GM23338 (cell line): ENCODE measurements around the gene CLCN4. TPM values are rescaled to one million over a fixed set of nuclear protein-coding genes. Genes with fewer than 3 reads are reported as not detected.

Experiments
- ATAC-seq: fragments of 200-7000 bp; cut with Tn5 transposase; 3 replicates; pipeline ENCODE4 v1.9.1; 2020
- DNase-seq: peaks from one replicate; pipeline ENCODE4 v3.0.0-alpha.2; 2015; ENCODE audit warnings: low spot score
- H2AFZ ChIP-seq: fragments of 200-600 bp; sonication (generic); 2 replicates; pipeline ENCODE4 v1.8.0; 2016; ENCODE audit warnings: antibody characterized with exemption, mild to moderate bottlenecking, moderate library complexity
- H3F3A ChIP-seq: fragments of 200-600 bp; sonication (generic); replicated peaks from 2 replicates; pipeline ENCODE4 v1.8.0; 2017; ENCODE audit warnings: antibody characterized with exemption, mixed run types, low read depth
- H3K27ac ChIP-seq: fragments of 200-600 bp; sonication (generic); 2 replicates; pipeline ENCODE4 v1.6.1; 2016; ENCODE audit warnings: low read depth
- H3K27me3 ChIP-seq: fragments of 200-600 bp; sonication (generic); 2 replicates; pipeline ENCODE4 v1.8.0; 2016; ENCODE audit warnings: mild to moderate bottlenecking, mixed run types, moderate library complexity; ENCODE audit not compliant: insufficient read depth
- H3K36me3 ChIP-seq: fragments of 200-600 bp; sonication (generic); 2 replicates; pipeline ENCODE4 v1.8.0; 2016; ENCODE audit warnings: mild to moderate bottlenecking; ENCODE audit not compliant: insufficient read depth
- H3K4me1 ChIP-seq: fragments of 200-600 bp; sonication (generic); 2 replicates; pipeline ENCODE4 v1.8.0; 2016; ENCODE audit warnings: mild to moderate bottlenecking, moderate library complexity; ENCODE audit not compliant: insufficient read depth
- H3K4me2 ChIP-seq: fragments of 200-600 bp; sonication (generic); 2 replicates; pipeline ENCODE4 v1.7.1; 2017; ENCODE audit warnings: mixed run types
- H3K4me3 ChIP-seq: fragments of 200-600 bp; sonication (generic); 2 replicates; pipeline ENCODE4 v1.6.1; 2016; ENCODE audit warnings: mixed run types
- H3K79me2 ChIP-seq: fragments of 200-600 bp; sonication (generic); replicated peaks from 2 replicates; pipeline ENCODE4 v1.8.0; 2017; ENCODE audit warnings: mild to moderate bottlenecking; ENCODE audit not compliant: insufficient read depth
- H3K9me2 ChIP-seq: fragments of 200-600 bp; sonication (generic); 2 replicates; pipeline ENCODE4 v1.8.0; 2017; ENCODE audit not compliant: insufficient read depth
- H4K20me1 ChIP-seq: fragments of 200-600 bp; sonication (generic); replicated peaks from 2 replicates; pipeline ENCODE4 v1.8.0; 2017; ENCODE audit warnings: mild to moderate bottlenecking; ENCODE audit not compliant: insufficient read depth
- H3K27ac Mint-ChIP-seq: 2 replicates; pipeline ENCODE4 v1.8.0; 2020; ENCODE audit warnings: inconsistent platforms, mild to moderate bottlenecking, moderate library complexity, mixed read lengths
- H3K27me3 Mint-ChIP-seq: 3 replicates; pipeline ENCODE4 v1.8.0; 2022; ENCODE audit warnings: low read depth, mild to moderate bottlenecking, moderate library complexity, mixed read lengths, inconsistent platforms; ENCODE audit not compliant: insufficient read depth, poor library complexity
- H3K36me3 Mint-ChIP-seq: 3 replicates; pipeline ENCODE4 v1.8.0; 2021; ENCODE audit warnings: low read depth, mild to moderate bottlenecking, inconsistent platforms, moderate library complexity, mixed read lengths
- H3K4me1 Mint-ChIP-seq: 3 replicates; pipeline ENCODE4 v1.8.0; 2020; ENCODE audit warnings: mild to moderate bottlenecking, inconsistent platforms, mixed read lengths
- H3K4me3 Mint-ChIP-seq: 3 replicates; pipeline ENCODE4 v1.8.0; 2021; ENCODE audit warnings: moderate library complexity, mild to moderate bottlenecking, inconsistent platforms, mixed read lengths
- H3K9me3 Mint-ChIP-seq: 3 replicates; pipeline ENCODE4 v1.8.0; 2020; ENCODE audit warnings: moderate library complexity, mild to moderate bottlenecking, inconsistent platforms, mixed read lengths
- CREB1 ChIP-seq: fragments of 250-450 bp; sonication (Bioruptor Pico); IDR thresholded peaks from 2 replicates; pipeline ENCODE4 v1.5.0; 2020; ENCODE audit warnings: low read depth, mild to moderate bottlenecking, moderate library complexity
- JUNB ChIP-seq: IDR thresholded peaks from one replicate; pipeline ENCODE4 v1.6.1; 2016; ENCODE audit warnings: antibody characterized with exemption; ENCODE audit not compliant: unreplicated experiment
- POLR2AphosphoS5 ChIP-seq: IDR thresholded peaks from 2 replicates; pipeline ENCODE4 v1.6.1; 2016; ENCODE audit warnings: antibody characterized with exemption, low read depth
- STAT1 ChIP-seq: IDR thresholded peaks from one replicate; pipeline ENCODE4 v1.6.1; 2016; ENCODE audit warnings: antibody characterized with exemption; ENCODE audit not compliant: unreplicated experiment
- polyA plus RNA-seq: library from polyadenylated mRNA; unstranded; fragments of >200 nt; fragmentation: Nextera tagmentation; extraction: Ambion mirVana; gene quantifications from 2 replicates; pipeline ENCODE4 v1.2.1, GENCODE V29; 2016
- total RNA-seq: library from RNA; depleted of rRNA; stranded (reverse); fragments of >200 nt; shearing (Covaris generic); gene quantifications from 2 replicates; pipeline ENCODE4 v1.2.3, GENCODE V29; 2014
- TF ChIP-seq, protein P1 (sequence below), 2 experiments: fragments of 200-600 bp in 1 of 2; sonication (generic) in 1 of 2; conservative IDR thresholded peaks; 2 replicates each; pipeline versions ENCODE4 v1.5.1 to v1.6.1; 2016 to 2017; ENCODE audit warnings: antibody characterized with exemption in 2 of 2, low read depth in 2 of 2, mild to moderate bottlenecking in 2 of 2, moderate library complexity in 1 of 2
- TF ChIP-seq, protein P2 (sequence below): IDR thresholded peaks from 2 replicates; pipeline ENCODE4 v1.6.1; 2016; ENCODE audit warnings: antibody characterized with exemption
- TF ChIP-seq, protein P3 (sequence below): IDR thresholded peaks from one replicate; pipeline ENCODE4 v1.6.1; 2018; ENCODE audit warnings: antibody characterized with exemption; ENCODE audit not compliant: unreplicated experiment

CLCN4 gene
- total and polyA plus RNA-seq, 2 experiments from 2014 or later: 1.2 to 4.9 TPM

DNA sequence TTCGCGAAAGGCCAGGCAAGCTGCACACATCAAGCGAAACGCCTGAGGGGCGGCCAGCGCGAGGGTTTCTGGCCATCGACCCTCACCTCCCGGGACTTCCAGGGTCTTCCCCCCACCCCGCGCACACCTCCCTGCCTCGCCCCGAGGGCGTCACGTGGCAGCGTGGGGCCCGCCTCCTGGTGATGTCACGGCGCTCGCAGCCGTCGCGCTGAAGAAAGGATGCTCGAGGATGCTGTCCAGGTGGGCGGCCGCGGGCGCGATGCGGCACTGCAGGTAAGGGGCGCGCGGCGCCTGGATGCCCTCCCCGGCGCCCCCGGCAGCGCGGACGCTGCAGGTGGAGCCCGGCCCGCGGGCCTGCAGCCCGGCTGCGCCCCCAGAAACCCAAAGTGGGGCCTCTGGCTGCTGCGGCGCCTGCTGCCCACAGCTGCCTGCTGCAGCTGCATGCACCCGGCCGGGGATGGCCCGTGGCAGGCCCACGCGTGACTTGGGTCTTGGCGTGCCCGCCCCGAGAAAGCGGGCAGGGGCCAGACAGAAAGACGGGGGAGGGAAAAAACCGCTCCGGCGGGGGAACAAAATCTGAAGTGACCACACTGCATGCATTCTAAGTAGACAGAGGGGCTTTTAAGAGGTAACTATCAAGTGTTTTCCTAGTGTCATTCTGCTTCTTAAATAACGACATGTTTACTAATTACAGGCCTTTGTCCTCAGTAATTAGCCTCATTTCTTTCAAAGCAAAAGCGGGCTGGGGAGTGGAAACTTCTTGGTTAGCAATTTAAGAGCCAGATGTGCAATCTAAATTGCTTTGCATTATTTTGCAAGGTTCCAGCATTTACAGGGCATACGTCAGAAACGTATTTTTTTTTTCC lies 1.7 kb downstream of the CLCN4 start:
- H3K9me2 ChIP-seq: no peaks in the 10 kb centered on the region
- peak; percentile 64 for ATAC-seq
- Mint-ChIP-seq H3K27ac (no peak overlapping the region), H3K4me1 (peaks cover 25% of the 10 kb centered on the region), H3K36me3 (no peaks in the 10 kb centered on the region), H3K27me3 (no peaks in the 10 kb centered on the region), H3K9me3 (no peaks in the 10 kb centered on the region), H3K4me3 (peak overlapping the region; percentile 60)
- H3K36me3 ChIP-seq: no peaks in the 10 kb centered on the region
- H3K4me3 ChIP-seq: peak overlapping the region; percentile 53
- no peaks in the 10 kb centered on the region for H3F3A ChIP-seq
- H4K20me1 ChIP-seq: no peaks in the 10 kb centered on the region
- H3K27me3 ChIP-seq: peaks cover 8% of the 10 kb centered on the region
- H3K4me1 ChIP-seq: peaks cover 10% of the 10 kb centered on the region
- no peak overlapping the region for H3K27ac ChIP-seq
- peak; percentile 68 for DNase-seq
- H3K4me2 ChIP-seq: peak overlapping the region; percentile 81
- no peak overlapping the region for H2AFZ ChIP-seq
- no peaks in the 10 kb centered on the region for H3K79me2 ChIP-seq
- TF ChIP-seq, protein P1, sequence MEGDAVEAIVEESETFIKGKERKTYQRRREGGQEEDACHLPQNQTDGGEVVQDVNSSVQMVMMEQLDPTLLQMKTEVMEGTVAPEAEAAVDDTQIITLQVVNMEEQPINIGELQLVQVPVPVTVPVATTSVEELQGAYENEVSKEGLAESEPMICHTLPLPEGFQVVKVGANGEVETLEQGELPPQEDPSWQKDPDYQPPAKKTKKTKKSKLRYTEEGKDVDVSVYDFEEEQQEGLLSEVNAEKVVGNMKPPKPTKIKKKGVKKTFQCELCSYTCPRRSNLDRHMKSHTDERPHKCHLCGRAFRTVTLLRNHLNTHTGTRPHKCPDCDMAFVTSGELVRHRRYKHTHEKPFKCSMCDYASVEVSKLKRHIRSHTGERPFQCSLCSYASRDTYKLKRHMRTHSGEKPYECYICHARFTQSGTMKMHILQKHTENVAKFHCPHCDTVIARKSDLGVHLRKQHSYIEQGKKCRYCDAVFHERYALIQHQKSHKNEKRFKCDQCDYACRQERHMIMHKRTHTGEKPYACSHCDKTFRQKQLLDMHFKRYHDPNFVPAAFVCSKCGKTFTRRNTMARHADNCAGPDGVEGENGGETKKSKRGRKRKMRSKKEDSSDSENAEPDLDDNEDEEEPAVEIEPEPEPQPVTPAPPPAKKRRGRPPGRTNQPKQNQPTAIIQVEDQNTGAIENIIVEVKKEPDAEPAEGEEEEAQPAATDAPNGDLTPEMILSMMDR (conservative IDR thresholded peaks at IDR 0.05; ENCODE audit: low read depth in 2 of 2): no peak
- TF ChIP-seq STAT1 (no peak), POLR2AphosphoS5 (peak; percentile 22; the same call in 1 of the 2 replicates), CREB1 (peak; percentile 72)

DNA sequence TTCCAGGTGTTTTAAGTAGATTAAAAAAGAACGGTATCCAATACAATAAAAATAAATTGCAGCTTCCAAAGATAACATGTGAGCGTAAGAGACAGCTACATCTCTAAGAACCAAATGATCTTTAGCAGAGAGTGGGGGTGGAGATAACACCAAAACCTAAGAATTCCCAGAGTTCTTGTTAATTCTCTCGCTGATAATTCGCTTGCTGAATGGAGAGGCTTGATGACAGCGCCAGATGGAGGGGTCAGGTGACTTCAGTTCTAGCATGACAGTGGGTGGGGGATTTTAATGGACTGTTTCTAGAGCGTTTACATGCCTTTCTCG lies 2.3 kb downstream of the CLCN4 start:
- H3K4me1 Mint-ChIP-seq: peaks cover 25% of the 10 kb centered on the region
- ATAC-seq (no peak), DNase-seq (peak; percentile 21)
- Histone ChIP-seq H3K4me1 (peaks cover 10% of the 10 kb centered on the region), H4K20me1 (no peaks in the 10 kb centered on the region), H3K4me3 (peak overlapping the region; percentile 53; the same call in 1 of the 2 replicates), H3K27me3 (peaks cover 8% of the 10 kb centered on the region), H3K4me2 (peak overlapping the region; percentile 81), H3K36me3 (no peaks in the 10 kb centered on the region), H3F3A (no peaks in the 10 kb centered on the region), H3K79me2 (no peaks in the 10 kb centered on the region), H2AFZ (no peak overlapping the region), H3K9me2 (no peaks in the 10 kb centered on the region), H3K27ac (no peak overlapping the region)
- H3K27me3 Mint-ChIP-seq: peaks cover 2% of the 10 kb centered on the region
- H3K27ac Mint-ChIP-seq: no peak overlapping the region
- peak overlapping the region; percentile 54; the same call in 2 of the 3 replicates for H3K4me3 Mint-ChIP-seq
- H3K9me3 Mint-ChIP-seq: no peaks in the 10 kb centered on the region
- peaks cover 4% of the 10 kb centered on the region; the same call in 2 of the 3 replicates for H3K36me3 Mint-ChIP-seq
- TF ChIP-seq, protein P2, sequence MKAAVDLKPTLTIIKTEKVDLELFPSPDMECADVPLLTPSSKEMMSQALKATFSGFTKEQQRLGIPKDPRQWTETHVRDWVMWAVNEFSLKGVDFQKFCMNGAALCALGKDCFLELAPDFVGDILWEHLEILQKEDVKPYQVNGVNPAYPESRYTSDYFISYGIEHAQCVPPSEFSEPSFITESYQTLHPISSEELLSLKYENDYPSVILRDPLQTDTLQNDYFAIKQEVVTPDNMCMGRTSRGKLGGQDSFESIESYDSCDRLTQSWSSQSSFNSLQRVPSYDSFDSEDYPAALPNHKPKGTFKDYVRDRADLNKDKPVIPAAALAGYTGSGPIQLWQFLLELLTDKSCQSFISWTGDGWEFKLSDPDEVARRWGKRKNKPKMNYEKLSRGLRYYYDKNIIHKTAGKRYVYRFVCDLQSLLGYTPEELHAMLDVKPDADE: no peak
- TF ChIP-seq JUNB (no peak), CREB1 (no peak)
- TF ChIP-seq, protein P3, sequence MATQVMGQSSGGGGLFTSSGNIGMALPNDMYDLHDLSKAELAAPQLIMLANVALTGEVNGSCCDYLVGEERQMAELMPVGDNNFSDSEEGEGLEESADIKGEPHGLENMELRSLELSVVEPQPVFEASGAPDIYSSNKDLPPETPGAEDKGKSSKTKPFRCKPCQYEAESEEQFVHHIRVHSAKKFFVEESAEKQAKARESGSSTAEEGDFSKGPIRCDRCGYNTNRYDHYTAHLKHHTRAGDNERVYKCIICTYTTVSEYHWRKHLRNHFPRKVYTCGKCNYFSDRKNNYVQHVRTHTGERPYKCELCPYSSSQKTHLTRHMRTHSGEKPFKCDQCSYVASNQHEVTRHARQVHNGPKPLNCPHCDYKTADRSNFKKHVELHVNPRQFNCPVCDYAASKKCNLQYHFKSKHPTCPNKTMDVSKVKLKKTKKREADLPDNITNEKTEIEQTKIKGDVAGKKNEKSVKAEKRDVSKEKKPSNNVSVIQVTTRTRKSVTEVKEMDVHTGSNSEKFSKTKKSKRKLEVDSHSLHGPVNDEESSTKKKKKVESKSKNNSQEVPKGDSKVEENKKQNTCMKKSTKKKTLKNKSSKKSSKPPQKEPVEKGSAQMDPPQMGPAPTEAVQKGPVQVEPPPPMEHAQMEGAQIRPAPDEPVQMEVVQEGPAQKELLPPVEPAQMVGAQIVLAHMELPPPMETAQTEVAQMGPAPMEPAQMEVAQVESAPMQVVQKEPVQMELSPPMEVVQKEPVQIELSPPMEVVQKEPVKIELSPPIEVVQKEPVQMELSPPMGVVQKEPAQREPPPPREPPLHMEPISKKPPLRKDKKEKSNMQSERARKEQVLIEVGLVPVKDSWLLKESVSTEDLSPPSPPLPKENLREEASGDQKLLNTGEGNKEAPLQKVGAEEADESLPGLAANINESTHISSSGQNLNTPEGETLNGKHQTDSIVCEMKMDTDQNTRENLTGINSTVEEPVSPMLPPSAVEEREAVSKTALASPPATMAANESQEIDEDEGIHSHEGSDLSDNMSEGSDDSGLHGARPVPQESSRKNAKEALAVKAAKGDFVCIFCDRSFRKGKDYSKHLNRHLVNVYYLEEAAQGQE: no peak
- TF ChIP-seq, protein P1 (conservative IDR thresholded peaks at IDR 0.05; ENCODE audit: low read depth in 2 of 2): no peak
